Testis (tissue), 3 donors: ENCODE results near the gene SH3PXD2B. TPM values are rescaled to one million over a fixed set of nuclear protein-coding genes. Genes with fewer than 3 reads are reported as not detected.

Source experiments
- DNase-seq: peaks from one replicate; pipeline ENCODE4 v3.0.0-alpha.2; 2019
- H3K27ac ChIP-seq, 2 donors: fragments of 200-600 bp; sonication (generic); one replicate each; pipeline ENCODE4 v1.5.1; 2019
- H3K27me3 ChIP-seq: fragments of 200-600 bp; sonication (generic); one replicate; pipeline ENCODE4 v1.5.1; 2019
- H3K36me3 ChIP-seq: fragments of 200-600 bp; sonication (generic); one replicate; pipeline ENCODE4 v1.5.1; 2017; ENCODE audit warnings: low read depth; ENCODE audit errors: missing control alignments
- H3K4me1 ChIP-seq: fragments of 200-600 bp; sonication (generic); one replicate; pipeline ENCODE4 v1.5.1; 2019
- H3K4me3 ChIP-seq, 2 donors: fragments of 200-600 bp; sonication (generic); one replicate each; pipeline ENCODE4 v1.5.1; 2017 to 2019
- H3K9me3 ChIP-seq: fragments of 200-600 bp; sonication (generic); one replicate; pipeline ENCODE4 v1.5.1; 2017
- POLR2A ChIP-seq: fragments of 450-650 bp; IDR thresholded peaks from one replicate; pipeline ENCODE4 v1.6.1; 2017; ENCODE audit warnings: antibody characterized with exemption, mild to moderate bottlenecking, moderate library complexity
- WGBS, 2 donors: methylation state at CpG; one replicate each; pipeline ENCODE4 v1.1.5; 2018; 5-methylcytosine and 5-hydroxymethylcytosine counted together
- intact Hi-C: fragments of 100-400 bp; cut with DNase I; formaldehyde crosslinking; loops from one replicate; pipeline ENCODE4 v1.15.1; 2023; ENCODE audit warnings: low total_unique reads
- polyA plus RNA-seq: library from polyadenylated mRNA; stranded (reverse); fragments of 350-450 nt; fragmentation: Illumina TruSeq; extraction: RNeasy Lipid Tissue Mini Kit (QIAGEN cat#74804); gene quantifications from one replicate; pipeline ENCODE4 v1.2.3, GENCODE V29; 2014; ENCODE audit warnings: low read depth, low replicate concordance; ENCODE audit not compliant: insufficient read depth
- total RNA-seq, 2 donors: library from RNA; depleted of rRNA; stranded (reverse); fragments of >200 nt; gene quantifications; one replicate each; pipeline ENCODE4 v1.2.3, GENCODE V29; 2016
- TF ChIP-seq, protein P1 (sequence below), 3 experiments: fragments of 450-650 bp in 2 of 3; fragments of 200-600 bp in 1 of 3; sonication (generic) in 1 of 3; IDR thresholded peaks; one replicate each; pipeline ENCODE4 v1.5.1; 2016 to 2019; ENCODE audit warnings: antibody characterized with exemption in 3 of 3, mild to moderate bottlenecking in 2 of 3, moderate library complexity in 1 of 3

Gene SH3PXD2B
- total and polyA plus RNA-seq, 3 donors from 2014 or later: 18.3 to 29.4 (median 20.2) TPM

DNA sequence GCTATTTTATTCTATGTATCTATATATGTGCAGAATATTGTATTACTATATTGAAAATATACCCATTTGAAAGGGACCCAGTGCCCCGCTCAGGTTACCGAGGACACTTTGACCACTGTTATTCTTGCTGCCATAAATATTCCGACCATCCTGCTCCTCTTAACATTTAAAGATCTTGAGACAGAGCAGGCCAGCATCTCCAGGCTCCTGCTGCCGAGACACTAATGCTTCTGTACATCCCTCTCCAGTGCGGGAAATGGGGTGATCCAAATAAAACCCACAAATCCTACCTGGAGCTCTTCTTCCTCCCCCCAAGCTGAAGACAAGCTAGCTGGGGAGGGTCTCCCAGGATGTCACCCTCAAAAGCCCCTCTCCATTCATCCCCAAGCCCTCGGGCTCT lies 3.9 kb downstream of the SH3PXD2B start:
- Histone ChIP-seq H3K27ac (peak overlapping the region; percentile 85 to 96), H3K4me3 (no peak overlapping the region), H3K9me3 (no peaks in the 10 kb centered on the region), H3K27me3 (no peaks in the 10 kb centered on the region), H3K4me1 (peaks cover 38% of the 10 kb centered on the region), H3K36me3 (no peaks in the 10 kb centered on the region)
- 70 to 86% methylated on average over 6 of the region's 6 CpGs for WGBS, 2 donors
- no peak for DNase-seq
- intact Hi-C loops: no loop called here
- TF ChIP-seq, protein P1, sequence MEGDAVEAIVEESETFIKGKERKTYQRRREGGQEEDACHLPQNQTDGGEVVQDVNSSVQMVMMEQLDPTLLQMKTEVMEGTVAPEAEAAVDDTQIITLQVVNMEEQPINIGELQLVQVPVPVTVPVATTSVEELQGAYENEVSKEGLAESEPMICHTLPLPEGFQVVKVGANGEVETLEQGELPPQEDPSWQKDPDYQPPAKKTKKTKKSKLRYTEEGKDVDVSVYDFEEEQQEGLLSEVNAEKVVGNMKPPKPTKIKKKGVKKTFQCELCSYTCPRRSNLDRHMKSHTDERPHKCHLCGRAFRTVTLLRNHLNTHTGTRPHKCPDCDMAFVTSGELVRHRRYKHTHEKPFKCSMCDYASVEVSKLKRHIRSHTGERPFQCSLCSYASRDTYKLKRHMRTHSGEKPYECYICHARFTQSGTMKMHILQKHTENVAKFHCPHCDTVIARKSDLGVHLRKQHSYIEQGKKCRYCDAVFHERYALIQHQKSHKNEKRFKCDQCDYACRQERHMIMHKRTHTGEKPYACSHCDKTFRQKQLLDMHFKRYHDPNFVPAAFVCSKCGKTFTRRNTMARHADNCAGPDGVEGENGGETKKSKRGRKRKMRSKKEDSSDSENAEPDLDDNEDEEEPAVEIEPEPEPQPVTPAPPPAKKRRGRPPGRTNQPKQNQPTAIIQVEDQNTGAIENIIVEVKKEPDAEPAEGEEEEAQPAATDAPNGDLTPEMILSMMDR (IDR thresholded peaks at IDR 0.05): no peak
- no peak for TF ChIP-seq POLR2A

- peak overlapping the region; percentile 85 to 96 for H3K27ac ChIP-seq
- no peaks in the 10 kb centered on the region for H3K27me3 ChIP-seq
- H3K4me1 ChIP-seq: peaks cover 45% of the 10 kb centered on the region
- intact Hi-C loops: no loop called here
- 71 to 76% methylated on average over 5 of the region's 5 CpGs for WGBS, 2 donors
- H3K9me3 ChIP-seq: no peaks in the 10 kb centered on the region
- H3K4me3 ChIP-seq: no peak overlapping the region
- no peak for DNase-seq
- TF ChIP-seq, protein P1 (IDR thresholded peaks at IDR 0.05): no peak
- no peak for TF ChIP-seq POLR2A
- no peaks in the 10 kb centered on the region for H3K36me3 ChIP-seq
These were observed 5.3 kb downstream of the SH3PXD2B start for GRCh38 chr5:172448999-172449398.

DNA sequence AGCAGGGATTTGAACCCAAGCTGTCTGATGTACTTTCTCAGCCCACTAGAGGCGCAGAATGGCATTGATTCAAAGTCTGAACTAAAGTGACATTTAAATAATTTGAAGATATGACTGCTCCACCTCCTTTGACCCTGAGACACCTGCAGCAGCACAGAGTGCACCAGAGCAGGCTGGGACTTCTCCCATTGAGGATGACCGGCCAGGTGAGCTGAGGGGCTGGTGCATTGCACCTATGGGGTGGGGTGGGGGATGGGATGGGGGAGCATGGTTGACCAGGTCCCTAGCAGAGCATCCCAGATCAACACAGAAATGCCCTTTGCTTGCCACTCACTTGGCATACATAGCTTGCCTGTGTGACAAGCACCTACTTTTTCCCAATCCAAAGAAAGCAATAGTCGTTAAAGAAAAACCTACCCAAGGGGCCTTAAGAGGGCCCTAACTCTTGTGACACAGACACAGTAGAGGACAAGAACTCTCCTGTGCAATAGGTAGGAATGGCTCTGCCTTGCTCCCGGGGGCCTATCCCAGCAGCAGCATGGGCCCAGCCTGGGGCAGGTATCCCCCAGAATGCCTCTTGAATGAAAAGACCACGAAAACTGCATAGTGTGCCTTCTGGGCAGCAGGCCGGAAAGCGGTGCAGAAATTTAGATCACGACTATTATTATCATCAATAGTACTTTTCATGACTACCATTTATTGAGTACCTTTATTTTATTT lies 6.5 kb downstream of the SH3PXD2B start:
- Histone ChIP-seq H3K4me3 (no peak overlapping the region), H3K4me1 (peaks cover 49% of the 10 kb centered on the region), H3K36me3 (no peaks in the 10 kb centered on the region), H3K9me3 (no peaks in the 10 kb centered on the region), H3K27me3 (no peaks in the 10 kb centered on the region), H3K27ac (peak overlapping the region; percentile 53 to 85)
- 83 to 92% methylated on average over 8 of the region's 8 CpGs for WGBS, 2 donors
- DNase-seq: no peak
- no peak for TF ChIP-seq POLR2A
- TF ChIP-seq, protein P1 (IDR thresholded peaks at IDR 0.05): peak in 1 of 3 experiments; percentile 13
- intact Hi-C loops: no loop called here

GRCh38 chr5:172446336-172447051 lies 7.8 kb downstream of the SH3PXD2B start:
- peaks cover 38% of the 10 kb centered on the region for H3K4me1 ChIP-seq
- DNase-seq: no peak
- no peaks in the 10 kb centered on the region for H3K36me3 ChIP-seq
- no peaks in the 10 kb centered on the region for H3K27me3 ChIP-seq
- TF ChIP-seq POLR2A: no peak
- TF ChIP-seq, protein P1 (IDR thresholded peaks at IDR 0.05): no peak
- H3K4me3 ChIP-seq: no peak overlapping the region
- intact Hi-C loops: no loop called here
- H3K9me3 ChIP-seq: no peaks in the 10 kb centered on the region
- WGBS, 2 donors: 47 to 55% methylated on average over 16 of the region's 16 CpGs
- peak overlapping the region; percentile 53 to 85 for H3K27ac ChIP-seq
